ENCODE measurements around the gene DYNLT5.

DNA sequence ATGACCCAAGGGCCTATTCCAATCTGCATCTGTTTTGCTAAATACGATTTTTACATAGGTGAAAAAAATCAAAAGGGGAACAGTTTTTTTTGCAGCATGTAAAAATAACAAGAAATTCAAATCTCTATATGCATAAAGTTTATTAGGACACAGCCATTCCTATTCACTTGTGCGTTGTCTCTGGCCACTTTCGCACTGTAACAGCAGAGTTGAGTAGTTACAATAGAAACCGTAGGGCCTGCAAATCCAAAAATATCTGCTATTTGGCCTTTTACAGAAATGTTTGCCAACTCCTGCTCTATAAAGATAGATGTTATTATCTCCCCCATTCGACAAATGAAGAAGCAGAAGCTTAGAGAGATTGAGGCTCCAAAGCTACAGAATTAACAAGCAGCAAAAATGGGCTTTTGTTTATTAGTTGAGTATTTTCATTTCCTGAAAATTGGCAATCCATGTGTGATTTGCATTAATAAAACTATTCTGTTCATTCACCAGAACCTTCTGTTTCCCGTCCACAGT is 5.5 kb downstream of the DYNLT5 start:
- no peak for TF ChIP-seq CTCF (IDR thresholded peaks at IDR 0.05; ENCODE audit: low read length)
- no peak for TF ChIP-seq EZH2 (IDR thresholded peaks at IDR 0.05; ENCODE audit: borderline replicate concordance, low read length)

Data from OCI-LY1 (cell line).